T-helper 17 cell (primary cell): ENCODE data around the gene KRT7. TPM values are rescaled to one million over a fixed set of nuclear protein-coding genes. Genes with fewer than 3 reads are reported as not detected.

Experiments used
- ATAC-seq: fragments of 150-1000 bp; cut with Tn5 transposase; 2 replicates; pipeline ENCODE4 v1.10.0; 2021; ENCODE audit warnings: mild to moderate bottlenecking, moderate library complexity
- DNase-seq, 3 donors: peaks; one replicate each; pipeline versions ENCODE4 v3.0.0 to v3.0.0-alpha.2; 2020 to 2021
- H3K9me3 ChIP-seq: one replicate; pipeline ENCODE4 v1.7.0; 2013; ENCODE audit warnings: low read length, mild to moderate bottlenecking; ENCODE audit not compliant: control insufficient read depth, poor library complexity, severe bottlenecking
- H3K27ac Mint-ChIP-seq: one replicate; pipeline ENCODE4 v1.8.0; 2022; ENCODE audit warnings: mild to moderate bottlenecking, moderate library complexity, mixed read lengths
- H3K27me3 Mint-ChIP-seq: one replicate; pipeline ENCODE4 v1.8.0; 2022; ENCODE audit warnings: mixed read lengths
- H3K36me3 Mint-ChIP-seq: one replicate; pipeline ENCODE4 v1.8.0; 2022; ENCODE audit warnings: low read depth, mixed read lengths
- H3K4me1 Mint-ChIP-seq: one replicate; pipeline ENCODE4 v1.8.0; 2022; ENCODE audit warnings: mild to moderate bottlenecking, mixed read lengths
- H3K4me3 Mint-ChIP-seq: one replicate; pipeline ENCODE4 v1.8.0; 2022; ENCODE audit warnings: mild to moderate bottlenecking, moderate library complexity, mixed read lengths
- total RNA-seq, 4 donors: library from RNA in 2 of 4; stranded (reverse) in 2 of 4; gene quantifications; one replicate each; pipeline ENCODE4 v1.2.3 and lab custom pipeline; 2022 to 2026

Gene KRT7
- total RNA-seq (under 1 TPM in 1 of 2 donors, not detected in 1; 0.70 TPM), total RNA-seq (lab: John Stamatoyannopoulos, UW) (0 to 0.23 reads per million in 2 donors)

DNA sequence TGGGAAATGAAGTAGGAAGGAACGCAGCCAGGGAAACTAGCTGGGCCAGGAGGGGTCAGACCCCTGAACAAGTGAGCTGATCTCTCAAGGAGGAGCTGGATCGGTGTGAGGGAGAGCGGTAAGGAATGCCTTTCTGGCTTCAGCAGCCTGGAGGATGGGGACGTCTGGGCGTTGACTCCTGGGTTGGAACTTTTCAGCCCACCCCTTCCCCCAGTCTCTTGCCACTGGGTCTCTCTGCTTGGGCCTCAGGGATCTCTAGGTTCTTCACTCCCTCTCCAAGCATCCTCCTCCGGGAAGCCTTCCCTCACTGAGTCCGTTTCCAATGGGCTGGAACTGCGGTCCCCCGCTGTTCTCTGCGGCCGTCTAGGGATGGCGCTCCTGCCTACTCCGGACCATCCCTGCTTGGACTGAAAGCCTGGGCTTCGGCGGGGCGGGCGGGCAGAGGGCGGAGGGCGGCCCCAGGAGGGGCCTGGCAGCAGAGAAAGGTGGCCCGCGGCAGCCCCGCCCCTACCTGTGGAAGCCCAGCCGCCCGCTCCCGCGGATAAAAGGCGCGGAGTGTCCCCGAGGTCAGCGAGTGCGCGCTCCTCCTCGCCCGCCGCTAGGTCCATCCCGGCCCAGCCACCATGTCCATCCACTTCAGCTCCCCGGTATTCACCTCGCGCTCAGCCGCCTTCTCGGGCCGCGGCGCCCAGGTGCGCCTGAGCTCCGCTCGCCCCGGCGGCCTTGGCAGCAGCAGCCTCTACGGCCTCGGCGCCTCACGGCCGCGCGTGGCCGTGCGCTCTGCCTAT lies at the start of gene KRT7:
KRT7 (plus strand) TSS at position 570 of the 788 bp plus-strand sequence; CDS start at position 624, 54 bp downstream.
- Mint-ChIP-seq H3K36me3 (peaks cover 15% of the 10 kb centered on the region), H3K4me3 (peak within 1 kb of the TSS; percentile 57), H3K27ac (no peak within 1 kb of the TSS), H3K27me3 (peaks cover 76% of the 10 kb centered on the region), H3K4me1 (peaks cover 5% of the 10 kb centered on the region)
- DNase-seq (no peak), ATAC-seq (no peak)
- no peaks in the 10 kb centered on the region for H3K9me3 ChIP-seq

DNA sequence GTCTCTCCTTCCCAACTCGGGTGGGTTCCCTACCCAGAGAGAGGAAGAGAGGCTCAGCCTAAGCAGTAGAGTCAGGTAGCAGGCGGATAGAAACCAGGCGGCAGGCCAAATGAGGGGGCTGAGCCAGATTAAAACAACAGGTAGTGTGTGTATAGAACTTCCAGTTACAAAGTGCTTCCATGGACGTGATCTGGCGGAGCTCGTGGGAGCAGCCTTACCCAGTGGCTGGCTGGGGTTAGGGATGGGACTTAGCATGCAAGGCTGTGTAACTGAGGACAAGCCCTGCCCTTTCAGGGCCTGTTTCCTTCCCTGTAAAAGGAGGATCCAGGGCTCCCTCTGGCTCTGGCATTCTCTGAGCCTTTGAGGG lies 49.5 kb upstream of the KRT7 start:
- DNase-seq, result no peak
- Mint-ChIP-seq H3K27ac (no peak overlapping the region), H3K27me3 (peaks cover 9% of the 10 kb centered on the region), H3K36me3 (no peaks in the 10 kb centered on the region), H3K4me1 (peaks cover 5% of the 10 kb centered on the region), H3K4me3 (no peak overlapping the region)
- H3K9me3 ChIP-seq, result no peaks in the 10 kb centered on the region
- ATAC-seq, result no peak

DNA sequence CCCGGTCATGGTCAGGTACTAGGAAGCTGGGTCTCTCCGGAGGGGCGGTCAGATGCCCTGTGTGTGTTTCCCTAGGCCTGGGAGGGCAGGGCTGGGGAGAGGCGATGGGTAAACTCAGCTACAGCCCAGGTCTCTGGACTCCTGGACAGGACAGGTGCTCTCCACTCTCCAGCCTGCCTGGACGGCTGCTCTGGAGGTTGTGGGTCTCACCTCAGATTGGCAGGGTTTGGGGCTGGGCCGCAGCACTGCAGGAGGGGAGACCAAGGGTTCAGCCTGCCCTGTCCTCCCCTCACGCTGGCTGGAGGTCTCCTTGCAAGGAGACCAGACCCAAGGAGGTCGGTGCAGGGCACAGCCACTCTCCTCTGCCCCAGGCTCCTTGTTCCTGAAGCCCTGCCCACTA lies 49.1 kb upstream of the KRT7 start:
- H3K27ac Mint-ChIP-seq, result no peak overlapping the region
- peaks cover 5% of the 10 kb centered on the region for H3K4me1 Mint-ChIP-seq
- peaks cover 7% of the 10 kb centered on the region for H3K27me3 Mint-ChIP-seq
- H3K36me3 Mint-ChIP-seq, result no peaks in the 10 kb centered on the region
- H3K4me3 Mint-ChIP-seq, result no peak overlapping the region
- DNase-seq, result no peak
- ATAC-seq, result no peak
- H3K9me3 ChIP-seq, result no peaks in the 10 kb centered on the region

DNA sequence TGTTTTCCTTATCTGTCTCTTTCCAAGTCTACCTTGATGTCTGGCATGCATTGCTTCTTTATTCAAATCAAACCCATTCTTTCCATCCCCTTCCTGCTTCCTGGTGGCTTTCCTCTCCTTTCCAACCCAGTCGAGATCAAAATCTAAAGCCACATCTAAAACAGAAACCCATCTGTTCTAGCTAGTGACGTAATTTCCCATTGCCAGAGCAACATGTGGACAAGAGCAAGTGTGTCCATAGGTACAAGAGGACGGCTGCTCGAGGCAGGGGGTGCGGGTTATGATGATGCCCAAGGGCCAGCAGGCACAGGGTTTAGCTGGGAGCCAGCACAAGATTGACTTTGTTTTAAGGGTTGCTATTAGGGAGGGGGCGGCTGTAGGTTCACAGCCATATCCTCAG lies 48.2 kb upstream of the KRT7 start:
- peaks cover 7% of the 10 kb centered on the region for H3K27me3 Mint-ChIP-seq
- H3K4me1 Mint-ChIP-seq, result peaks cover 4% of the 10 kb centered on the region
- no peak overlapping the region for H3K27ac Mint-ChIP-seq
- no peak overlapping the region for H3K4me3 Mint-ChIP-seq
- ATAC-seq, result no peak
- DNase-seq, result no peak
- no peaks in the 10 kb centered on the region for H3K9me3 ChIP-seq
- no peaks in the 10 kb centered on the region for H3K36me3 Mint-ChIP-seq

DNA sequence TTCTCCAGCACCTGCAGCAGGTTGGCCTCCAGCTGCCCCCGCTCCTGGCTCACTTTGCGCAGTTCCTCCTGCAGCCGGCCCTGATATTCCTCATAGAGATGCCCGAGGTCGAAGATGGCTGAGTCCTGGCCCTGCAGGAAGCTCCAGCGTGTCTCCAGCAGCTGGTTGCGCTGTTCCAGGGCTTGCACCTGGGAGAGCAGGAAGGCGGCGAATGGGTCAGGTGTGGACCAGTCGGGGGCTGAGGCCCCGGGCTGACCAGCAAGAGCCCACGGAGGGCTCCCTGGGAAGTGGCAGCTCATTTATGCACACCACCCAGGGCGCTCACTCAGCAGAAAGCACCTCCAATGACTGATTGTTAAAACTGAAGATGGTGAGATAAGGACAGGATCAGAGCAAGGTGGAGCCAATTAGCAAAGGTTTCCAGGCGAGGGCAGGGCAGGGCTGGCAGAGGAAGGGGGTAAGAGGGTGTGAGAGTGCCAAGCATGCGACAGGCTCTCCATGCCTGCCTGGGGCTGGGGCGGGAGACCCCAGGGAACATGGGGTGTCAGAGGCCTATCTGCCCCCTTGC lies 47.6 kb upstream of the KRT7 start:
- Mint-ChIP-seq H3K27me3 (peaks cover 10% of the 10 kb centered on the region), H3K4me1 (peaks cover 3% of the 10 kb centered on the region), H3K36me3 (no peaks in the 10 kb centered on the region), H3K4me3 (no peak overlapping the region), H3K27ac (no peak overlapping the region)
- no peaks in the 10 kb centered on the region for H3K9me3 ChIP-seq
- ATAC-seq (no peak), DNase-seq (no peak)

DNA sequence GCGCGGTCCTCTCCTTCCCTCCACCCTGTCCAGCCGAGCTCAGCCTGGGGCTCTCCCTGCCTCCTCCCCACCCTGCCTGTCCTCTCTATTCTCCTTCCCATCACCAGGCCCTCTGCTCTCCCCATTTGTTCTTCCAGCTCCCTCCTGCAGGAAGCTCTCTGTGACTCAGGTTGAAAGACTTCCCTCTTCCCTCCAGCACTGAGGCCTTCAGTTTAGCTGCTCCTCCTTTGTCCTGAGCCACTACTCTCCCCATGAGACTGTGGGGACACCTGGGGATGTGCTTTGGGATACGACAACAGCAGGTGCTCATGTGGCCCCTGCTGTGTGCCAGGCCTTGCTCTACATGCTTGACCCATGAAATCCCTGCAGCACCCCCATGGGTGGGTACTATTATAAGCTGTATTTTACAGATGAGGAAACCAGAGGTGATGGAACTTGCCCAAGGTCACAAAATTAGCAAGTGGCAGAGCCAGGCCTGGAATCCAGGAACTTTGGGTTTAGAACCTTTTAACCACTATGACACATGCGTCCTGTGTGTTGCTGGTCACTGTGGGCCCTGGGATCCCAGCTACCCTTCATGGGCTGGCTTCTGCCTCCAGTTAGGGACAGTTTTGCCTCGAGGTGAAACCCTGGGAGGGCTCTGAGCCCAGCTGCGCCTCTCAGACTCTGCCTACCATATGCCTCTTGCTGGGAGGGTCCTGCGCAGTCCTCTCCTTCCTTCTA lies 46.8 kb upstream of the KRT7 start:
- H3K27ac Mint-ChIP-seq, result peak overlapping the region; percentile 3
- no peak overlapping the region for H3K4me3 Mint-ChIP-seq
- DNase-seq, result no peak
- no peaks in the 10 kb centered on the region for H3K9me3 ChIP-seq
- peaks cover 3% of the 10 kb centered on the region for H3K4me1 Mint-ChIP-seq
- no peak for ATAC-seq
- H3K36me3 Mint-ChIP-seq, result no peaks in the 10 kb centered on the region
- peaks cover 16% of the 10 kb centered on the region for H3K27me3 Mint-ChIP-seq

DNA sequence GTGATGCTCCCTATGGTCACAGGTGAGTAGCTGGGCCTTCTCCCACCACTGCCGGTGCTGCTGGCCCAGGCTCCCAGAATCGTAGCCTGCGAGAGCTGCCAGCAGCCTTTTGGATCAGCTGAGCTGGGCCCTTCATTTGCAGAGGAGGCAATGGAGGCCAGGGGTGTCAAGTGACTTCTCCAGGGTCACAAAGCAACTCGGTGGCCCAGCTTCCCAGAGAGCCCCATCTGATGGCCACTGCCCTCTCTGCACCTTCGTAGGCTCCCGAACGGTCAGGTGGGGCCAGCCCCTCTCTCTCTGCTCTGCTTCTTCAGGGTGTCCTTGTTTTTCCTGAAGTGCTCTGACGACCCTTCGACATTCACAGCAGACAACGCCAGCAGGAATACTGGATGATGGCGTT lies 45.8 kb upstream of the KRT7 start:
- Mint-ChIP-seq H3K27ac (peak overlapping the region; percentile 3), H3K27me3 (peaks cover 11% of the 10 kb centered on the region)
- no peak for ATAC-seq

DNA sequence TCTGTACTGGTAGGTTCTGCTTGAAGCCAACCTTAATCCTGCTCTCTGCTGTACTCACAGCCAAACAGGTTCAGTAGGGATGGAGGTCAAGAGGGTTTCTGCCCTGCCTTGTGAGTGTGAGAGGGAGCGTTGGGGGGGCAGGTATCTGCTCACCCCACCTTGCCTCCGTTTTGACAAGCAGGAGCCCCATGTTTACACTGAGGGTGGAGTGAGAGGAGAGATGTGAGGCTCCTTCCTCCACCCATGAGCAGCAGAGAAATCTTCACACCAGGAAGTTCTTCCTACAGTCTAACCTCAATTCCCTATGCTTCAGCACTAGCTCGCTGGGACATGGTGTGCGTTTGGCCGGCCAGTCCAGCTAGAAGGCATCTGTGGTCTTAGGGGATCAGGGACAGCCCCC lies 45.4 kb upstream of the KRT7 start:
- ATAC-seq, result no peak
- peaks cover 6% of the 10 kb centered on the region for H3K4me1 Mint-ChIP-seq
- no peaks in the 10 kb centered on the region for H3K9me3 ChIP-seq
- no peak overlapping the region for H3K4me3 Mint-ChIP-seq
- H3K36me3 Mint-ChIP-seq, result no peaks in the 10 kb centered on the region
- peaks cover 12% of the 10 kb centered on the region for H3K27me3 Mint-ChIP-seq
- no peak overlapping the region for H3K27ac Mint-ChIP-seq
- DNase-seq, result no peak

More for the DNA sequence above, 45.8 kb upstream of the KRT7 start:
- Mint-ChIP-seq H3K4me3 (no peak overlapping the region), H3K36me3 (no peaks in the 10 kb centered on the region), H3K4me1 (peaks cover 3% of the 10 kb centered on the region)
- H3K9me3 ChIP-seq, result no peaks in the 10 kb centered on the region
- DNase-seq, result no peak

DNA sequence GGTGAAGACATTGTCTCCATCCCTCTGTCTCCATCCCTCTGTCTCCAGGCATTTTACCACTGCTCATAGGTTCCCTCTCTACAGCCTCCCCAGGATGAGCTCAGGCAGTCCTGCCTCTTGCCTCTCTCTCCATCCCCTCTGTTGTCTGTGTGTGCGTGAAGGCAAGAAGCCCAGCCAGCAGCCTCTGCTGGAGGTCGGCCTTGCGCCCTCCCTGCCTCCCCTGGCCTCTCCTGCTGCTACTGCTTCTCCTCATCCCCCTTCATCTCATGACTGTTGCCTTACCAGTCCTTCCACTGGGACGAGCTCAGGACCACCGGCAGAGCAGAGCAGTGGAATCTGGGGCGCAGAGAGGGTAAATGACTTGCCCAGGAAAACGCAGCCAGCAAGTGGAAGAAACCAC lies 44.4 kb upstream of the KRT7 start:
- DNase-seq (no peak), ATAC-seq (no peak)
- no peaks in the 10 kb centered on the region for H3K9me3 ChIP-seq
- no peaks in the 10 kb centered on the region for H3K36me3 Mint-ChIP-seq
- H3K4me1 Mint-ChIP-seq, result peaks cover 9% of the 10 kb centered on the region
- H3K4me3 Mint-ChIP-seq, result no peak overlapping the region
- no peak overlapping the region for H3K27ac Mint-ChIP-seq
- peaks cover 21% of the 10 kb centered on the region for H3K27me3 Mint-ChIP-seq

DNA sequence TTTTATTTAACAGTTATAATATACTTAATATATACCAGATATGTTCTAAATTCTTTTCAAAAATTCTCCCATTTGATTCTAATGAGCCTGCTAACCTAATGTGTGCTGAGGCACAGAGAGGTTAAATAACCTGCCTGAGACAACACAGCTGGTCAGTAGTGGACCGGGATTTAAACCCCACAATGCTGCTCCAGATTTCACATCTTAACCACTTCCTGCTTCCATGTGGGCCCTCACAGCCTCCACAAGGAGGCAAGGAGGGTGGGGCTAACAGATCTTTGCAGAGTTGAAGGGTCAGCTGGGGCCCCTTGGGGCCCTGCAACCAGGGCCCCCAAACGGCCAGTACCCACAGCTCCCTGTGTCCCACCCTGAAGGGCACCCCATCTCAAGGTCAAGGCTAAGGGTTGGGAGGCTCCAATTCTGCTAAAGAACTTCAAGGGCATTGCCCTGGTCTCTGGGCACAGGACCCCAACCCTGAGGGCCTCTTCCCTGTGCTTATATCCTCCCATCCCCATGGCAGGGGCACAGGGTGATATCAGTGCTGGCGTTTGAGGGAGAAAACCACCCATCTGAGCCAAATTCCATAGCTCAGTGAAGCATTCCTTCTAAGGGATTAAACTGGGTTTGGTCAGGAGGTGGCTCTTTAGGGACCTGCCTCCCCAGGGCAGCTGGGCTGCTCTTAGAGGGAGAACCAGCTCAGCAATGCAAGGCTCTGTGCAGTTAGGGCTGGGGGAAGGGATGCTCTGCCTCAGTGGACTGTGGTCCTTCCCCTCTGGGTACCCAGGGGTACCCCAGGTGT lies 43.5 kb upstream of the KRT7 start:
- Mint-ChIP-seq H3K4me3 (no peak overlapping the region), H3K27me3 (peaks cover 26% of the 10 kb centered on the region), H3K27ac (no peak overlapping the region), H3K4me1 (peaks cover 9% of the 10 kb centered on the region), H3K36me3 (no peaks in the 10 kb centered on the region)
- H3K9me3 ChIP-seq, result no peaks in the 10 kb centered on the region
- no peak for ATAC-seq
- DNase-seq, result no peak

DNA sequence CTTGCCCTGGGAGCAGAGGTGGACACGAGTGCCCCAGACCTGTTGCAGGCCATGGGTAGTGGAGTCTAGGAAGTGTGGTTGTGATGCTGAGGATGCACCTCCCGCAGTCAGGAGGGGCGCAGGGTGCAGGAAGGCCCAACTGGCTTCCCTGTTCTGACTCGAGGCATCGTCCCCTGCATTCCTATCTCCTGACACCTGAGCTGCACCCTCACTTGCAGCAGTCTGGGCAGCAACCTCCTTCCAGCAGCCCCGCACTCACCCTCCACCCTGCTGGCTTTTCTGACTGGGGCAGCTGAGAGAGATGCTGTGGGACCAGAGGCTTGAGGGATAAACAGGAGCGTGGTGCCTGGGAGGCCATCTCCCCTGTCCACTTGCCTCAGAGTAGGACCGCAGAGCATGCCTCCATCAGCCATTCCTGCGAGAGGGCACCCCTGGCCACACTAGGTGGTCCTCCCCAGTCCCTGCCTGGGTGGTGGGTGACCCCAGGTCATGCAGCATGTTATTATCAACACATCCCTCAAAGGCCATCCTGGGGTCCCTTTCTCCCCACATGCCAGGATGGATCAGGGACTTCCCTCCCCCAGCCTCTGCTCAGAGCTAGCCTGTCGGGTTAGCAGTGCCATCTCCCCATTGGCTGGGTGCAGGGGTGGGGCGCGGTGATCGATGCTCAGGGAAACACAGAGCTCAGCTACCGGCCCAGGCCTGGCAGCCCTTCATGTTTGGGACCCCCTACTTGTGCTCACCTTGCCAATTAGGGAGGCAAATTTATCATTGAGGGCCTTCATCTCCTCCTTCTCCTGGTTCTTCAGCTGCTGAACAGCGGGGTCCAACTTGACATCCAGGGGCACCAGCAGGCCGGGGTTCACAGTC lies 41.9 kb upstream of the KRT7 start:
- no peak for DNase-seq

More for the DNA sequence above, 41.9 kb upstream of the KRT7 start:
- Mint-ChIP-seq H3K27me3 (peaks cover 34% of the 10 kb centered on the region), H3K4me3 (no peak overlapping the region), H3K4me1 (peaks cover 10% of the 10 kb centered on the region), H3K27ac (no peak overlapping the region), H3K36me3 (no peaks in the 10 kb centered on the region)
- no peaks in the 10 kb centered on the region for H3K9me3 ChIP-seq
- no peak for ATAC-seq
